Myometrial cell (primary cell): ENCODE data around the gene KLHL22. TPM values are rescaled to one million over a fixed set of nuclear protein-coding genes. Genes with fewer than 3 reads are reported as not detected.

Experiments used
- total RNA-seq: library from RNA; depleted of rRNA; stranded (reverse); fragments of >200 nt; gene quantifications from 2 replicates; pipeline ENCODE4 v1.2.3, GENCODE V29; 2015

KLHL22 gene, protein sequence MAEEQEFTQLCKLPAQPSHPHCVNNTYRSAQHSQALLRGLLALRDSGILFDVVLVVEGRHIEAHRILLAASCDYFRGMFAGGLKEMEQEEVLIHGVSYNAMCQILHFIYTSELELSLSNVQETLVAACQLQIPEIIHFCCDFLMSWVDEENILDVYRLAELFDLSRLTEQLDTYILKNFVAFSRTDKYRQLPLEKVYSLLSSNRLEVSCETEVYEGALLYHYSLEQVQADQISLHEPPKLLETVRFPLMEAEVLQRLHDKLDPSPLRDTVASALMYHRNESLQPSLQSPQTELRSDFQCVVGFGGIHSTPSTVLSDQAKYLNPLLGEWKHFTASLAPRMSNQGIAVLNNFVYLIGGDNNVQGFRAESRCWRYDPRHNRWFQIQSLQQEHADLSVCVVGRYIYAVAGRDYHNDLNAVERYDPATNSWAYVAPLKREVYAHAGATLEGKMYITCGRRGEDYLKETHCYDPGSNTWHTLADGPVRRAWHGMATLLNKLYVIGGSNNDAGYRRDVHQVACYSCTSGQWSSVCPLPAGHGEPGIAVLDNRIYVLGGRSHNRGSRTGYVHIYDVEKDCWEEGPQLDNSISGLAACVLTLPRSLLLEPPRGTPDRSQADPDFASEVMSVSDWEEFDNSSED
- total RNA-seq, result 22.5 and 29.4 TPM in 2 replicates

DNA sequence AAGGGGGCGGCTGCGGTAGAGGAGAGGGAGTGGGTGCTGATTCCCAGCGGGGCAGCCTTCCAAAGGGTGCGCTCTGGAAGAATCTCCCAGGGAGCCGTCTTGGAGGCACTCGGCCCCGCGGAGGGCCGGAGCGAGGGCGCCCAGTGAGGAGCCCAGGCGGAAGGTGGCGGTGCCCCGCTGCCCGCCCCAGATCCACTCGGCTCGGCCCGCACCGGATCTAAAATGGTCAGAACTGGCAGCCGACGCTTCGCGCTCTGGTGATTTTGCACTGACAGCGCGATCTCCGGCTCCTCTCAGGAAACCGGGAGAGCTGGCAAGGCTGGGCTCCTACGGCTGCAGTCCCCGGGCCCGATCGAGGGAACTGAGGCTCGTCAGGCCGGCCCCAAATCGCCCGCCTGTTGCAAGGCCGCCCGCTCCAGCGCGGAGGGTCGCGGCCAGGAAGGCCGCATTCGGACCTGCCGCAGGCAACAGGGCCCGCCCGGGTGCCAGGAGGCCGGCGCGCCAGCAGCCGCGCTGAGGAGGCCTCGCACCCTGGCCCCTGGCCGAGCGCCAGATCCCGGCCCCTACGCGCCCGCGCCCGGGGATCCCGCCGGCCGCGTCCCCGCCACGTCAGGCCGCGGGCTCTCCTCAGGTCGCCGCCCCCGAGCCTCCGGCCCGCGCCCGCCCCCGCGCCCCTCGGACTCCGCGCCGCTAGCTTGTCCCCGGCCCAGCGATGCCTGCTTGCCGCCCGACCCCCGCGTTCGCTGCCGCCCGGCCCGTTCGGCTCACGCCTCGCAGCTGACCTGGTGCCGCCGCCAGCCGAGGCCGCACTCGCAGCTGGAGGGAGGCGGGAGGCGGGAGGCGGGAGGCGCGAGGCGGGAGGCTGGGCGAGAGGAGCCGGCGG, at the start of gene KLHL22:
Gene KLHL22, minus strand, starts transcription at position 818 of the 883 bp plus-strand sequence. CDS start 6,584 bp downstream, outside the sequence.

DNA sequence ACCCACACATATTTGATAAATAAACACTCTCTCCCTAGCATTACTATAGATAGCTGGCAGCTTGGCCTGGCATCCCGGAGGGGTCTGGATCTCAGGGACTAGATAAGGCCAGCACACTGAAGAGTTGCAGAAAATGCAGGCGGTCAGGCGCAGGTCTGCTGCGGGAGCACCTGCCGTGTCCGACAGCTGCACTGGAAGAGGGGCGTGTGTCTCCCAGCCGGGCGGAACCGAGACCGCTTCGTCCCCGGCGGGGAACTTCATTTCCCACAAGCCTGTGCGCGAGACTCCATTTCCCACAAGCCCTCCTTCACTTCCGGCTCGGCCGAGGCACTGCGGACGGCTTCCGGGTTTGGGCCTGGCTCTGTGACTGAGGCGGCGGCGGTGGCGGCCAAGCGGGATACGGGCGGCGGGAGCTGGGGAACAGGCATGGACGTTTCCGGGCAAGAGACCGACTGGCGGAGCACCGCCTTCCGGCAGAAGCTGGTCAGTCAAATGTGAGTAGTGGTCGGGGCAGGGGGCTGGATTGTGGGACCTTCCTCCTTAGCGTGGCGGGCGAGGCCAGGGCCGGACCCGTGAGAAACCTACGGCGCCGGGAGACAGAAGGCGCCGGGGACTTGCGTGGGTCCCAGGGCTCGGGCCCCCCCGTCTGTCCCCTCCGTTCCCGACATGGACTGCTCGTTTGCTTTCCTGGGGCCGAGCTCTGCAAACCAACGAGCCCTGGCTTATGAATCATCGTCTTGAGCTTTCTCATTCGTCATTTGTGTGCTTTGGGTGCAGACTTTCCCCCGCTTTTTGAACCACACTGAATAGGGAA, 11.9 kb upstream of the KLHL22 start, which contains the start of gene MED15:
Gene MED15, plus strand, starts transcription at position 358 of the 814 bp plus-strand sequence. Its CDS starts 69 bp downstream, at position 427.

DNA sequence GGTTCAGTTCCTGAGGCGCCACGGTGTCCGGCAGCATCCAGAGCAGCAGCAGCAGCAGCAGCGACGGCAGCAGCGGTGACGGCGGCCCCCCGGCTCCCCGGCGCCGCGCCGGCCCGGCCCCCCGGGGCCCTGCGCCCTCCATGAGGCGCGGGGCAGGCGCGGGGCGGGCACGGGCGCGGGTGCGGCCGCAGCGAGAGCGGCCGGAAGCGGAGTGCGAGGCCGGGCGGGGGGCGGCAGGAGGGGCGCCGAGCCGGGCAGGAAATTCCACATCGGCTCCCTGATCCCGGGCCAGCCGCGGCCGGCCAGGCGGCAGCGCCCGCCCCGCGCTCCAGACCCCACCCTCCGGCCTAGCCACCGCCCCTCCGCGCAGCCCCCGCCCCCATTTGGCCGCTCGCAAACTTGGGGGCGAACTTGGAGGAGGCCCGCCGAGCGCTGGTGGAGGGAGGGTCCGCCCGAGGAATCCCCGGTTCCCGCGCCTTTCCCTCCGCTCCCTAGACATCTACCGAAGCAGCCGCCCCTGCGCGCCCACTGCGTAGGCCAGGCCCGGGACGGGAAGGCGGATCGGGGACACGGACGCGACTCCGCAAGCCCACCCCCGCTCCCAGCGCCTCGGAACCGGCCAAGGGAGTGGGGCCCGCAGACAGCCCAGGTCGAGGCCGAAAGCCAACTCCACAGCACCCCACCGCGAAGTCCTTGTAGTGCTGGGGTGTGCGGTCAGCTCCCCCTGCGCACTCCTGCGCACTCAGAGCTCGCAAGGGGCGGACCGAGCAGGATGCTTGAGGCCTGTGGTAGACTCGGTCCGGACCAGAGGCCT, 57.8 kb downstream of the KLHL22 start, which contains the start of gene SCARF2:
Gene SCARF2, minus strand, starts transcription at position 213 of the 814 bp plus-strand sequence. Its CDS starts 71 bp downstream, at position 142.

DNA sequence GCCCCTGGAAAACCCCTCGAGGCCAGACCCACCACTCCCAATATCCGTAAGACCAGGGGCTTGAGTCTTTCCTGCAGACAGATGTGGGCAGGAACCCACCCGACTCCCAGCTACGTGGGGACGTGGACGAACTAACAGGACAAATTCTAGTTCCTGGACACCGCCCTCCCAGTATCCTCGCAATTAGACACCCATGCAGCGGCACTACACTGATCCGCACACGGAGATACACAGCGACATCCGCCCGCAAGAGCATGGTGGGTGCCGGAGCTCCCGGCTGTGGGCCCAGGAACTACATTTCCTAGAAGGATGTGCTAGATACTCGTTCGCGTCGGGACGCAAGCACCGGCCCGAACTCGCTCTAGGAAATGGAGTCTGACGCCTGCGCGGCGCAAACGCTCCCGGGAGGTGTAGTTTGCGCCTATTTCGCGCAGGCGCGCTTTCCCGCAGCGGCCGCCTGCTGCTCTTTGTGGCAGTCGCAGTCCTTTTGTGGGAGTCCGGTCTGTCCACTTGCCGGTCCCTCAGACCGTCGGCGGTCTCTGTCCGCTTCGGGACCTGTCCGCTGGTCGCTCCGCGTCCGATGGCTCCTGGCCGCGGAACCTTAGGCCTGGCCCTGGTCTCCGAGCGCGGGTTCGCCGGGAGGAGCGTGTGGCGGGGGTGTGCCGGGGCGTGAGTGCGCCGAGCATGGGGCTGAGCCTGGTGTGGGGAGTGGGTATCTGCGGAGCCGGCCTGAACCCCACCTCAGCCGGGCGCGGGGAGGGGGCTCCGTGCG, 101.7 kb downstream of the KLHL22 start, which contains the start of gene ZNF74:
Gene ZNF74, plus strand, starts transcription at position 447 of the 772 bp plus-strand sequence. CDS start 478 bp downstream, outside the sequence.

Other genes with a start within 250 kb of the KLHL22 start
- gene RTN4R, start 227.5 kb downstream of the KLHL22 start, total RNA-seq, result 2.8 and 4.0 TPM in 2 replicates
- gene DGCR6L, start 175.7 kb downstream of the KLHL22 start, total RNA-seq, result 67.0 and 87.9 TPM in 2 replicates
- gene ZNF74, start 101.6 kb downstream of the KLHL22 start, total RNA-seq, result 8.2 and 8.6 TPM in 2 replicates
- gene SCARF2, start 58.0 kb downstream of the KLHL22 start, total RNA-seq, result 25.9 and 26.8 TPM in 2 replicates
- 37.7 and 51.3 TPM in 2 replicates for gene MED15, start 11.8 kb upstream of the KLHL22 start, total RNA-seq